GM21619 (cell line): ENCODE results near the gene GNB4.
A peak's percentile ranks its signal among the peaks of the same experiment; 100 is the strongest.

Experiments used
- ATAC-seq: cut with Tn5 transposase; IDR thresholded peaks from one replicate; pipeline ENCODE4 v1.9.1; 2021; ENCODE audit not compliant: unreplicated experiment

The GNB4 gene

GRCh38 chr3:179451265-179452175 lies at the start of gene GNB4:
Gene GNB4 (minus strand): TSS chr3:179451470. CDS start chr3:179426200, 25,270 bp downstream.
- peak; percentile 69 for ATAC-seq

- ATAC-seq = no peak
Measured at GRCh38 chr3:179495483-179495882, 44.2 kb upstream of the GNB4 start.

GRCh38 chr3:179493260-179493659 lies 42.0 kb upstream of the GNB4 start:
- no peak for ATAC-seq

GRCh38 chr3:179488213-179488612 lies 36.9 kb upstream of the GNB4 start:
- no peak for ATAC-seq

- ATAC-seq = no peak
Measured at GRCh38 chr3:179486806-179487205, 35.5 kb upstream of the GNB4 start.

- ATAC-seq = no peak
Measured at GRCh38 chr3:179482857-179483256, 31.6 kb upstream of the GNB4 start.

- no peak for ATAC-seq
Measured at GRCh38 chr3:179476215-179476614, 24.9 kb upstream of the GNB4 start.

GRCh38 chr3:179474480-179474879 lies 23.2 kb upstream of the GNB4 start:
- ATAC-seq = no peak

GRCh38 chr3:179473565-179473964 lies 22.3 kb upstream of the GNB4 start:
- ATAC-seq = no peak

- ATAC-seq = peak; percentile 72
Measured at GRCh38 chr3:179464323-179465092, 13.2 kb upstream of the GNB4 start.

GRCh38 chr3:179463319-179463718 lies 12.0 kb upstream of the GNB4 start:
- no peak for ATAC-seq

GRCh38 chr3:179460260-179460659 lies 9.0 kb upstream of the GNB4 start:
- no peak for ATAC-seq

- no peak for ATAC-seq
Measured at GRCh38 chr3:179455954-179456353, 4.7 kb upstream of the GNB4 start.

GRCh38 chr3:179454887-179455286 lies 3.6 kb upstream of the GNB4 start:
- no peak for ATAC-seq

- ATAC-seq = no peak
Measured at GRCh38 chr3:179453967-179454366, 2.7 kb upstream of the GNB4 start.

- no peak for ATAC-seq
Measured at GRCh38 chr3:179452872-179453271, 1.6 kb upstream of the GNB4 start.

GRCh38 chr3:179452176-179452564 lies 900 bp upstream of the GNB4 start:
- ATAC-seq = no peak

GRCh38 chr3:179450901-179451264 lies 387 bp downstream of the GNB4 start:
- ATAC-seq = peak; percentile 40

- no peak for ATAC-seq
Measured at GRCh38 chr3:179450261-179450701, 989 bp downstream of the GNB4 start.

GRCh38 chr3:179449636-179450035 lies 1.6 kb downstream of the GNB4 start:
- no peak for ATAC-seq

- ATAC-seq = no peak
Measured at GRCh38 chr3:179447251-179447650, 4.0 kb downstream of the GNB4 start.

GRCh38 chr3:179446501-179446900 lies 4.8 kb downstream of the GNB4 start:
- ATAC-seq = no peak
